ENCODE results near the gene AFTPH.

DNA sequence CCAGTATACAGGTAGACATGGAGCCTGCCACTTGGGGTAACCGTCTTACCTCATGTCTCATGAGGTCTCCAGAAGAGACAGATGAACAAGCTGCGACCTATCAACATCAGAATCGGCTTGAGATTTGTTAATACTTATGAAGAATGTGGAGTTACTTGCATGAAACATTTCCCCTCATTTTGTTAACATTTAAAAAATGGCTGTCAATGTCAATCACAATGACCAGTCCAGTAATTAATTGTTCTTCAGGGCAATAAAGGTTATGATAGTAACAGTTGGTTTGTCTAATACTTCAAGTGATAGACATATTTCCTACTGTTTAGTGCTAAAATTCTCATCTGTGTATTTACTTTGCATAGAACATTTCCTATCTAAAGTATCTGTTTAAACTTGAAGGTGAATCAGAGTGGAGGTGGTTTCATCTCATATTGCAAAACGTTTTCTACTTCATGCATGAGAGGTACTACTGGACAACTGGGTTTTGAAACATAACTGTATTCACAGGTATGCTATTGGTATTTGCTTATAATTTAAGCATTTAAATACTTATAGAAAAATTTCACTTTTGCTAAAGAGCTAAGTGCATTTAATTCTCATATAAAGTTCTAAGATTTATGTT, 114.5 kb downstream of the AFTPH start:
- TF ChIP-seq, protein P1, sequence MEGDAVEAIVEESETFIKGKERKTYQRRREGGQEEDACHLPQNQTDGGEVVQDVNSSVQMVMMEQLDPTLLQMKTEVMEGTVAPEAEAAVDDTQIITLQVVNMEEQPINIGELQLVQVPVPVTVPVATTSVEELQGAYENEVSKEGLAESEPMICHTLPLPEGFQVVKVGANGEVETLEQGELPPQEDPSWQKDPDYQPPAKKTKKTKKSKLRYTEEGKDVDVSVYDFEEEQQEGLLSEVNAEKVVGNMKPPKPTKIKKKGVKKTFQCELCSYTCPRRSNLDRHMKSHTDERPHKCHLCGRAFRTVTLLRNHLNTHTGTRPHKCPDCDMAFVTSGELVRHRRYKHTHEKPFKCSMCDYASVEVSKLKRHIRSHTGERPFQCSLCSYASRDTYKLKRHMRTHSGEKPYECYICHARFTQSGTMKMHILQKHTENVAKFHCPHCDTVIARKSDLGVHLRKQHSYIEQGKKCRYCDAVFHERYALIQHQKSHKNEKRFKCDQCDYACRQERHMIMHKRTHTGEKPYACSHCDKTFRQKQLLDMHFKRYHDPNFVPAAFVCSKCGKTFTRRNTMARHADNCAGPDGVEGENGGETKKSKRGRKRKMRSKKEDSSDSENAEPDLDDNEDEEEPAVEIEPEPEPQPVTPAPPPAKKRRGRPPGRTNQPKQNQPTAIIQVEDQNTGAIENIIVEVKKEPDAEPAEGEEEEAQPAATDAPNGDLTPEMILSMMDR (IDR thresholded peaks at IDR 0.05), result no peak
- no peak for TF ChIP-seq POLR2AphosphoS5 (IDR thresholded peaks at IDR 0.05; ENCODE audit: low read depth, low read length)
- TF ChIP-seq, protein P2, sequence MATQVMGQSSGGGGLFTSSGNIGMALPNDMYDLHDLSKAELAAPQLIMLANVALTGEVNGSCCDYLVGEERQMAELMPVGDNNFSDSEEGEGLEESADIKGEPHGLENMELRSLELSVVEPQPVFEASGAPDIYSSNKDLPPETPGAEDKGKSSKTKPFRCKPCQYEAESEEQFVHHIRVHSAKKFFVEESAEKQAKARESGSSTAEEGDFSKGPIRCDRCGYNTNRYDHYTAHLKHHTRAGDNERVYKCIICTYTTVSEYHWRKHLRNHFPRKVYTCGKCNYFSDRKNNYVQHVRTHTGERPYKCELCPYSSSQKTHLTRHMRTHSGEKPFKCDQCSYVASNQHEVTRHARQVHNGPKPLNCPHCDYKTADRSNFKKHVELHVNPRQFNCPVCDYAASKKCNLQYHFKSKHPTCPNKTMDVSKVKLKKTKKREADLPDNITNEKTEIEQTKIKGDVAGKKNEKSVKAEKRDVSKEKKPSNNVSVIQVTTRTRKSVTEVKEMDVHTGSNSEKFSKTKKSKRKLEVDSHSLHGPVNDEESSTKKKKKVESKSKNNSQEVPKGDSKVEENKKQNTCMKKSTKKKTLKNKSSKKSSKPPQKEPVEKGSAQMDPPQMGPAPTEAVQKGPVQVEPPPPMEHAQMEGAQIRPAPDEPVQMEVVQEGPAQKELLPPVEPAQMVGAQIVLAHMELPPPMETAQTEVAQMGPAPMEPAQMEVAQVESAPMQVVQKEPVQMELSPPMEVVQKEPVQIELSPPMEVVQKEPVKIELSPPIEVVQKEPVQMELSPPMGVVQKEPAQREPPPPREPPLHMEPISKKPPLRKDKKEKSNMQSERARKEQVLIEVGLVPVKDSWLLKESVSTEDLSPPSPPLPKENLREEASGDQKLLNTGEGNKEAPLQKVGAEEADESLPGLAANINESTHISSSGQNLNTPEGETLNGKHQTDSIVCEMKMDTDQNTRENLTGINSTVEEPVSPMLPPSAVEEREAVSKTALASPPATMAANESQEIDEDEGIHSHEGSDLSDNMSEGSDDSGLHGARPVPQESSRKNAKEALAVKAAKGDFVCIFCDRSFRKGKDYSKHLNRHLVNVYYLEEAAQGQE (IDR thresholded peaks at IDR 0.05; ENCODE audit: insufficient read depth in 1 of 2, low read depth in 2 of 2, low read length in 1 of 2), result no peak
- no peak for TF ChIP-seq TCF7L2 (IDR thresholded peaks at IDR 0.05; ENCODE audit: low read depth, low read length)
